HepG2 (cell line): ENCODE data around the gene TMEM174.

Experiments used
- JUND ChIP-seq: sonication (generic); formaldehyde crosslinking; IDR thresholded peaks from 2 replicates; pipeline ENCODE4 v1.8.0; 2022; ENCODE audit warnings: mild to moderate bottlenecking, missing genetic modification reagents
- POLR2AphosphoS5 ChIP-seq: IDR thresholded peaks from 2 replicates; pipeline ENCODE4 v1.6.1; 2012; ENCODE audit warnings: low read depth, low read length
- ZNF138 ChIP-seq: sonication (generic); formaldehyde crosslinking; IDR thresholded peaks from 2 replicates; pipeline ENCODE4 v1.5.0; 2020; ENCODE audit warnings: mild to moderate bottlenecking, low read depth, missing genetic modification reagents
- ZNF335 ChIP-seq: sonication (generic); formaldehyde crosslinking; IDR thresholded peaks from 2 replicates; pipeline ENCODE4 v1.4.0; 2020; ENCODE audit warnings: missing genetic modification reagents

DNA sequence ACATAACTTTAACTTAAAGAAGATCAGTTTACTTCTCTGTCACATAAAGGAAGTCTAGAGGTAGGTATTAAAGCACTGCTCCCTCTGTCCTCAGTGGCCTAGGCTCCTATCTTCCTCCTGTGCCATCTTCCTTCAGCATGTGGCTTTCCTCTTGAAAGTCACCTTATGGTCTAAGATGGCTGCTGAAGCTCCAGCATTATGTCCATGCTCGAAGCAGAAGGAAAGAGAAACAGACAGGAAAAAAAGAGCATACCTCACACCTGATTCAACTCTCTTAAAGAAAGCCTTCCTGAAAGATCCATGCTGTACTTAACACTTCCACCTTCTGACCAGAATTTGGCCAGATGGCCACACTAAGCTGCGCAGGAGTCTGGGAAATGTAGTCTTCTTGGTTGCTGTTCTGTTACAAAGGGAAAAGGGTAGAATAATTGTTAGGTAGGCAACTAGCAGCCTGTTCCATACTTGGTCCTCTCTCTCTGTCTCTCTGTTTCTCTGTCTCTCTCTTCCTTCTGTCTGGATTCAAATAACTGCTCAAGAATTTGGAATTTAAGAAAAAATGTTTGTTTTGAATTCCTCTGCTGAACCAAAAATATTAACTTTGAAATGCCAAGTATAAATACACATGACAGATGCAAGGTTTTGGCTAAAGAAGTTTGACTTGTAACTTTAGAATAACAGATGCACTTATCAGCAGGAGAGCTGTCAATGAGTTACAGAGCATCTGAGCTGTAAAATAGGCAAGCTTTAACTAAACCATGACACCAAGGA lies 16.0 kb downstream of the TMEM174 start:
- TF ChIP-seq ZNF335 (CRISPR knock-in tag), result no peak
- no peak for TF ChIP-seq ZNF138 (CRISPR knock-in tag)
- TF ChIP-seq POLR2AphosphoS5, result no peak
- TF ChIP-seq JUND (CRISPR knock-in tag), result no peak
